ENCODE measurements around the gene UBE2O. TPM values are rescaled to one million over a fixed set of nuclear protein-coding genes. Genes with fewer than 3 reads are reported as not detected.
A peak's percentile ranks its signal among the peaks of the same experiment; 100 is the strongest.

The UBE2O gene
- total RNA-seq, 1 donor from 2014 or later, result 12.3 TPM

- DNase-seq (ENCODE audit: low read depth in 2 of 2), result no peak
These were observed 14.4 kb upstream of the UBE2O start, which contains the start of gene AANAT for GRCh38 chr17:76467366-76467765. TSS of gene AANAT (plus strand) at chr17:76467603. CDS start at chr17:76468747, 1,144 bp downstream.

DNA sequence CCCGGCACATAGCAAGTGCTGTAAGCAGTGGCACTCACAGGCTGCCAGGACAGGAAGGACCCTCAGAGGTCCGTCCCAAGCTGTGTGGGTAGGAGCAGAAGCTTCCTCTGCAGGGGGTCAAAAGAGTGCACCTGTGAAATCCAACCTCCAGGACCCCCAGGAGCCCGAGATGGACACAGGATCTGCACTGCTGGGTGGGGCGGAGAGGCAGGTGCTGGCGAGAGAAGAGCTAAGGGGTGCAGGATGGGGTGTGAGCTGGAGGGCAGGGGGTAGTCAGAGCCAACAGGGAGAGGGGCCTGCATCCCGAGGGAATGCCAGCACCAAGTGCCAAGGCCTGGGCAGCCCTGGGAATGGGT, 13.8 kb upstream of the UBE2O start:
- DNase-seq (ENCODE audit: low read depth in 2 of 2), result no peak

DNA sequence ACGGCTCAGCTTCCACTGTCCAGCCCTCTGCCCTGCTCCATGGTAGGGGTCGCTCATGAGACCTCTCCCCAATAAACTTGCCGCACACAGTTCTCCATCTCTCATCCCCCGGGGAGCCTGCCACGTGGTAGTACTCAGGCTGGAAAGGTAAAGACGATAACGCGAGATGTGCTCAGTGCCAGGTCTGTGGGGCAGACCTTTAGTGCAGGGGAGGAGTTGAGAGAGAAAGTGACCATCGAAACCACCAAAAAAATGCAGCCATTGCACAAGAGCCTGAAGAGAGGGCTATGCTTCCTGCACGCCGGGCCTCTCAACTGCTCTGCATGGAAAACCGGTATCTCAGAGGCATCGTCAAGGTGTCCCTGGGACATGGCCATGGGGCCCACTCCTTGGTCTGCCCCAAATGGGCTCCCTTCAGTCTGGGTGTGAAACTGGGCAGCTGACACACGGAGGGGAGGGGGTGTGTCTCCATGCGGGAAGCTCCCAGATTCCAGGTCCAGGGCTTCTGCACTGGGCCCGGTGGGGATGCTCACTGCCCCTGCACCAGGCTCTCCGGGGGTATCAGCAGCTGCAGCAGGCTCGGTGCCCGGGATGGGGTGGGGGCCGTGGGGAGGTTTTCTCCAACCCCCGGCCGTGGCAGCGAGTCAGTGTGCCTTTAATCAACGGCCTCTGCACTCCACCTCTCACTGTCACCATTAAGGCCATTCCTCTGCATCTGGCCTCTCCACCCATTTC, 9.8 kb upstream of the UBE2O start:
- no peak for DNase-seq (ENCODE audit: low read depth in 2 of 2)

DNA sequence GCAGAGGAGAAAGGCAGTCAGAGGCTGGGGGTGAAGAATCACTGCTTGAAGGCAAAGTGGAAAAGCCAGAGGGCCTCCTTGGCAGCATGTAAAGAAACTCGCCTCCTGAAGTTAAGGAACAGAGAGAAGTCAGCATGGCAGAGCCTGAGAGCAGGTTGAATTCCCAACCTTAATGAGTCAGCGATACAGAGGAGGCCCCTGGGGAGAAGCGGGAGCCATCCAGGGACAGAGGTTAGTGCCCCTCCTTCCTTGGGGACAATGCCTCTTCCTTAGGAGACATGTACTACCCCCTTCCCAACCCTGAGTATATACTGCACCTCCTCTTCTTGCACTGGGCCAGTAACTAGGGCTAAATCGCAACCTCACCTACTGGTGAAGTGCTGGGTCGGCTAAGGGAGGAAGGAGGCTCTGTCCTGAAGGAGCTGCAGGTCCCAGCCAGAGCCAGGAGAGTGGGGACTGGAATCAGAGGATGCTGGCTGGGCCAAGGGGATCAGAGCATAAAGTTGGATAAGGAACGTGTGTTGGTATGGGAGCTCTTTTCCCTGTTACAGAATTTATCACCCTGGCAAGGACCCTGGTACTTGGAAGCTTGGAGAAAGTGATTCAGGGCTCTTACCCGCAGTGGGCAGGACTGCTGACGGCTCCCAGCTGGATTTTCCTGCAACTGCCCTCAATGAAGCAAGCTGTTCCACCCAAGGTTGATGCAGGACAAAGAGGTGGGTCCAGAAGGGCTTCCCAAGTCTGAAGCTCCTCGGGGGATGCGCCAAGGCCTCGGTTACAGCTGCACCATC, 9.0 kb upstream of the UBE2O start:
- DNase-seq (ENCODE audit: low read depth in 2 of 2), result no peak

DNA sequence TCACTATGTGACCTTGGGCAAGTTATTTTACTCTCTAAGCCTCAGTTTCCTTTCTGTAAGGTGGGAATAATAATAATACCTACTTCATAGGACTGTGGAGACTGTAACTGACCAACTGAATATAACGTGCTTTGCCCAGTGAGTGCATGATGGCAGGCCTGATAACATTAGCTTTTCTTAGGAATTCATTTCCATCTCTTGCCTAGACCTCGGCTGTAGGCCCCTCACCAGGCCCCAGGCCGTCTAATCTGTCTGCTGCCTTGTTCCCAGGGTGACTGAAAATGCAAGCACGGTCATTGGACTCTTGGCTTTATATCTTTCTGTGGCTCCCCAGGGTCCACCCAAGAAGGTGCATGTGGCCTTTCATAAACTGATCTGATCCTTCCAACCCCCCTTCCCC, 6.7 kb upstream of the UBE2O start:
- no peak for DNase-seq (ENCODE audit: low read depth in 2 of 2)

GRCh38 chr17:76458580-76459490, 5.9 kb upstream of the UBE2O start:
- peak; percentile 72 to 75 for DNase-seq (ENCODE audit: low read depth in 2 of 2)

- DNase-seq (ENCODE audit: low read depth in 2 of 2), result no peak
These were observed 435 bp upstream of the UBE2O start for GRCh38 chr17:76453431-76453743.

DNA sequence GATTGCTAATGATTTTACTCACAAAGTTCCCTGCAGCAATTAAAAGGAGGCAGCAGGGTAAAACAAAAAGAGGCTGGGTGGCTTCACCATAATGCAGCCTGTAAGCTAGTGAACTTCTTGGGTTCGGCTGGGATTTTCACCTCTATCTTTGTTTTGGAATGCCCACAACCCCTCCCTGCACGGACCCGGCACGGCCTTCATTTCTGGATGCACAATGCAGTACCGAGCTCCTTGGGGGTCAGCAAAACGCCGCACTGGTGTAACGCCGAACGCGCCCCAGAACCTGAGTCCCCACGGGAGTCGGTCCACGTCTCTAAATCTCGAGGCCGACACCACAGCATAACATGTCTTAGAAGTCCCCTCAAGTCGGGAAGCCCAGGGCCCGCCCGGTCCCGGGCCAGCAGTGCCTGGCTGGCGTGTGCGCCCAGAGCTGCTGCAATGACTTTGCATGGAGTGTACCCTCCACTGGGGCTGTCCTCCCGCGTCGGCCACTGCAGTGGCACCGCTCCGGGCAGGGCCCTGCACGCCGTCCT, 759 bp downstream of the UBE2O start:
- peak; percentile 21 to 37 for DNase-seq (ENCODE audit: low read depth in 2 of 2)

DNA sequence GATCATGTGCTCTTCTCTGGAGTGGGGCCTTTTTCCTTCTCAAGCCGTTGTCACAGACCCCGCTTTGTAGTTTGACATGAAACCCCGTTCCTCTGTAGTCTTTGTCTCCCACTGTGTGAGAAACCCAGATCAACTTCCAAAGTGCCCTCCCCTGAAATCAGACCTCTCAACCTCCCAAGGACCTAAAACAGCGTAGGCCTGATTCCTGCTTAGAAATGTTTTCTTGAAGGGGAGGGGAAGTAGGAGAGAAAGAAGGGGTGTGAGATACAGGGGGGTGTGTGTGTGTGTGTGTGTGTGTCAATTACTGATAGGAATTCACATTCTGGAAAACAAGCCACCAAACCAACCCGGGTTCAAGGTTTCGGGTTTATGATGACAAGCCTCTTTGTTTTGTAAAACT, 1.4 kb downstream of the UBE2O start:
- no peak for DNase-seq (ENCODE audit: low read depth in 2 of 2)

DNA sequence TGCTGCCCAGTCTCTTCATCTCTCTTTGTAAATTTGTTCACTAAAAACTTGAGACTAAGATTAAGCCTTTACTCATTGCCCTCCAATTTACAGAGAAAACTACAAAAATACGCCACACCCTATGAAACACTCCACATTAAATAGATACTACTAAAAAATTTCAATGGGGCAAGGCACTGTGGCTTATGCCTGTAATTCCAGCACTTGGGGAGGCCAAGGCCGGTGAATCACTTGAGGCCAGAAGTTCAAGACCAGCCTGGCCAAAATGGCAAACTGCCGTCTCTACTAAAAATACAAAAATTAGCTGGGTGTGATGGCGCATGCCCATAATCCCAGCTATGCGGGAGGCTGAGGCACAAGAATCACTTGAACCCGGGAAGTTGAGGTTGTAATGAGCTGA, 3.8 kb downstream of the UBE2O start:
- no peak for DNase-seq (ENCODE audit: low read depth in 2 of 2)

GRCh38 chr17:76447931-76448652, 4.9 kb downstream of the UBE2O start:
- no peak for DNase-seq (ENCODE audit: low read depth in 2 of 2)

GRCh38 chr17:76446449-76447231, 6.3 kb downstream of the UBE2O start:
- peak in 1 of 2 donors; percentile 74 for DNase-seq (ENCODE audit: low read depth in 2 of 2)

GRCh38 chr17:76445697-76446448, 7.1 kb downstream of the UBE2O start:
- no peak for DNase-seq (ENCODE audit: low read depth in 2 of 2)

DNA sequence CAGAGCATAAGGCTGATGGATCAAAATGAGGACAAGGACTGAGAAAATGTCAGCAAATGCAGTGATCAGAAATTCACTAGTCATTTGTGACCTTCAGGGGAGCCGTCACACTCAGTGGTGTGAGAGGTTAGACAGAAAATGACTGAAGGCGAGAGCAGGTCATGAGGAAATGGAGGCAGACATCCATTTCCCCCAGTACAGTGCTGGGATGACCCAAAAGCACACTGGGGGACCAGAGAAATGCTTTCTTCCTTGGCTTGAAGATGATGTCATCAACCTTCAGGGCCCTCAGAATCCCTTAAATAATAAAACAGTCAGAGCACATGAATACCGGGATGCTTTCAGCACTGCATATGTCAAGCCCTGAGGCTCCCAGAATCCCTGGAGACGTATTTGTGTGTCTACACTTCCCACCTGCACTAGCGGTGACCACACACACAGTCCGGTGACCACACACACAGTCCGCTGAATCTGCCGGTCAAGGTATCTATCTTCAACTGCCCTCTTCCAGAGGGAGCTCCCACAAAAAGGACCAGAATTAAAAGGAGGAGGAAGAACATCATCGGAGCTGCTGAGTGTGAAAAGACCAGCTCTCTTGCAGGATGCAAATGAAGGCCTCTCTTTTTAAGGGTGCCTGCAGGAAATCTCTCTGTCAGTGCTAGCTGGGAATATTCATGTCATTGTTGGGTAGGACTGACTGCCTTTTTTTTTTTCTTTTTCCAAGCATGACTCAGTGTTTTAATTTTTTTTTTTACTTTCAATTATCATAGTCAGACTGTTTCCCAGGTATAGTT, 8.2 kb downstream of the UBE2O start:
- peak; percentile 32 to 53 for DNase-seq (ENCODE audit: low read depth in 2 of 2)

GRCh38 chr17:76442341-76443338, 10.3 kb downstream of the UBE2O start:
- DNase-seq (ENCODE audit: low read depth in 2 of 2), result no peak

GRCh38 chr17:76441686-76442340, 11.1 kb downstream of the UBE2O start:
- no peak for DNase-seq (ENCODE audit: low read depth in 2 of 2)
